Measurements from ENCODE around the gene ZBED6.
"Not testable (repeated sequence)": the region's sequence is repeated elsewhere in the genome, so short reads cannot be mapped to it uniquely, and the experiment has no call there.

ZBED6 gene

DNA sequence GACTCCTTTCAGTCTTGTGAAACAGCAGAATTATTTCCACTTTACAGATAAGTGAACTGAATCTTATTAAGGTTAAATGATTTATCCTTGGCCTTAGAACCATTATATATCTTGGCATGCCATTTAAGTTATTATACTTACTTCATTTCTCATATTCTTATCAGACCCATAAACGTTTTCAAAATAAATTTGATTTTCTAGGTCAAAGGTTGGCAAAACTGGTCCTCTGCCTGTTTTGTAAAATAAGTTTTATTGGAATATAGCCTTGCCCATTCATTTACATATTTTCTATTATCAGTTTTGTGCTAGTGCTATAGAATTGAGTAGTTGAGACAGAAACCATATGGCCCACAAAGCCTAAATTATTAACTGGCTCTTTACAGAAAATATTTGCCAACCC is 33.1 kb downstream of the ZBED6 start:
- in situ Hi-C loops (cut with MboI; ENCODE audit: low sequenced_read_pairs, unreplicated experiment), result no loop called here
- DNase-seq (ENCODE audit: low spot score), result no peak
- TF ChIP-seq, protein P1, sequence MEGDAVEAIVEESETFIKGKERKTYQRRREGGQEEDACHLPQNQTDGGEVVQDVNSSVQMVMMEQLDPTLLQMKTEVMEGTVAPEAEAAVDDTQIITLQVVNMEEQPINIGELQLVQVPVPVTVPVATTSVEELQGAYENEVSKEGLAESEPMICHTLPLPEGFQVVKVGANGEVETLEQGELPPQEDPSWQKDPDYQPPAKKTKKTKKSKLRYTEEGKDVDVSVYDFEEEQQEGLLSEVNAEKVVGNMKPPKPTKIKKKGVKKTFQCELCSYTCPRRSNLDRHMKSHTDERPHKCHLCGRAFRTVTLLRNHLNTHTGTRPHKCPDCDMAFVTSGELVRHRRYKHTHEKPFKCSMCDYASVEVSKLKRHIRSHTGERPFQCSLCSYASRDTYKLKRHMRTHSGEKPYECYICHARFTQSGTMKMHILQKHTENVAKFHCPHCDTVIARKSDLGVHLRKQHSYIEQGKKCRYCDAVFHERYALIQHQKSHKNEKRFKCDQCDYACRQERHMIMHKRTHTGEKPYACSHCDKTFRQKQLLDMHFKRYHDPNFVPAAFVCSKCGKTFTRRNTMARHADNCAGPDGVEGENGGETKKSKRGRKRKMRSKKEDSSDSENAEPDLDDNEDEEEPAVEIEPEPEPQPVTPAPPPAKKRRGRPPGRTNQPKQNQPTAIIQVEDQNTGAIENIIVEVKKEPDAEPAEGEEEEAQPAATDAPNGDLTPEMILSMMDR (IDR thresholded peaks at IDR 0.05; ENCODE audit: borderline replicate concordance, control extremely low read depth, extremely low read depth, insufficient read depth, missing control alignments), result no peak

DNA sequence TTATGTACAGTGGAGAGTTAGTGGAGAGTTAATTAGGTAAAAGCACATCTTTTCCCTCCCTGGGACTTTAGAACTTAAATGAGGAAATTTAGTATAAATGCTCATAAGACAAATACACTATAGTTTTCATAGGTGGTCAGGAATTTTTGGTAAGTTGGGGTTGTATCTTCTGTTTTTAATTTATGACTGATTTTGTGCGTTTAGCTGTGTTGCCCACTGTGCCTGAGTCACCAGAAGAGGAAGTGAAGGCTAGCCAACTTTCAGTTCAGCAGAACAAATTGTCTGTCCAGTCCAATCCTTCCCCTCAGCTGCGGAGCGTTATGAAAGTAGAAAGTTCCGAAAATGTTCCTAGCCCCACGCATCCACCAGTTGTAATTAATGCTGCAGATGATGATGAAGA is 33.8 kb downstream of the ZBED6 start:
- DNase-seq (ENCODE audit: low spot score); in situ Hi-C loops (cut with MboI; ENCODE audit: low sequenced_read_pairs, unreplicated experiment): not testable (repeated sequence)

DNA sequence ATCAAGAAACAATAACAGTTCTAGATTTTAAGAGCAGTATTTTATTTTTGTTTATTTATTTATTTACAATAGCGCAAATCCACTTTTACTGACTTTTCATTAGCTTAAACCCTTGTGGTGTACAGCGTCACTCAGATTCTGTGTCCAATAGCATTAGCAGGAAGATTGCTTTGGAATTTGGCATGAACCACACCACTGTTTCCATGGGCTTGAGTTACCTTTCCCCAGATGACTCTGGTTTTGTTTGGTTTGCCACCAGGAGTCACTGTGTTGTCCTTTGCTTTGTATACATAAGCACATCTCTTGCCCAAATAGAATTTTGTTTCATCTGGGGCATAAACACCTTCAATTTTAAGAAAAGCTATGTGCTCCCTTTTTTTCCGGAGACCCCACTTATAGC is 40.1 kb downstream of the ZBED6 start:
- in situ Hi-C loops (cut with MboI; ENCODE audit: low sequenced_read_pairs, unreplicated experiment), result no loop called here
- TF ChIP-seq, protein P1 (IDR thresholded peaks at IDR 0.05; ENCODE audit: borderline replicate concordance, control extremely low read depth, extremely low read depth, insufficient read depth, missing control alignments), result no peak
- DNase-seq (ENCODE audit: low spot score), result no peak

DNA sequence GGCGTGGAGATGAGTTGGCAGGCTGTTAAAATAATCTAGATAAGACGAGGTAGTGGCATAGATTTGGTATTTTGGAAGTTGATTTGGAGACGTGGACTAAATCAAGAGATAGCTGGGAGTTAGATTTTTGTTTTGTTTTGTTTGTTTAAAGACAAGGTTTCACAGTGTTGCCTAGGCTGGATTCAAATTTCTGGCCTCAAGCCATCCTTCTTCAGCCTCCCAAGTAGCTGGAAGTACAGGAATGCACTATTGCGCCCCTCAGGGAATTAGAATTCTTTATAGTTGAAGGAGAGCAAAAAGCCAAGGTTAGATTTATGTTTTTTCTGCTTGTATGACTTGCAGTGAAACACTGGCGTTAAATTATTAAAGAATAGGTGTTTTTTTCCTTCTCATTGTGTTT is 43.7 kb downstream of the ZBED6 start:
- in situ Hi-C loops (cut with MboI; ENCODE audit: low sequenced_read_pairs, unreplicated experiment), result no loop called here
- TF ChIP-seq, protein P1 (IDR thresholded peaks at IDR 0.05; ENCODE audit: borderline replicate concordance, control extremely low read depth, extremely low read depth, insufficient read depth, missing control alignments), result no peak
- DNase-seq (ENCODE audit: low spot score), result no peak

DNA sequence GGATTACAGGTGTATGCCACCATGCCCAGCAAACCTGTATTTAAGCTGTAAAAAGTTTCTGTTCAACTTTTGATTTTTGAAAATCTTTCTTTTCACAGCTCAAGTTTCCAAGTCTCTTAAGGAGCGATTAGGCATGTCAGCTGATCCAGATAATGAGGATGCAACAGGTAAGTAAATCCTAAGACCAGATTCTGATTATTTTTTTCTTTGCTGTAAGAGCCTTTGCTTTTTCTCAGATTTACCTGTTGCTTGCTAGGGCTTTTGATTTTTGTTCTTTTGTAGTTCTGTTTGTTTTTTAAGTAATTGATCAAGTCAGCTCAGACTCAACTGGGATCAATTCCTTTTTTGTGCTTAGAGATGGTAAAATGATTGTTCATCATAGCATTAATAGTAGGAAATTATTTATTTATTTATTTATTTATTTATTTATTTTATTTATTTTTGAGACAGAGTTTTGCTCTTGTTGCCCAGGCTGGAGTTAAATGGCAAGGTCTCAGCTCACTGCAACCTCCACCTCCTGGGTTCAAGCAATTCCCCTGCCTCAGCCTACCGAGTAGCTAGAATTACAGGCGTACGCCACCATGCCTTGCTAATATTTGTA is 44.9 kb downstream of the ZBED6 start:
- TF ChIP-seq, protein P1 (IDR thresholded peaks at IDR 0.05; ENCODE audit: borderline replicate concordance, control extremely low read depth, extremely low read depth, insufficient read depth, missing control alignments), result no peak
- DNase-seq (ENCODE audit: low spot score), result no peak
- in situ Hi-C loops (cut with MboI; ENCODE audit: low sequenced_read_pairs, unreplicated experiment), result no loop called here

DNA sequence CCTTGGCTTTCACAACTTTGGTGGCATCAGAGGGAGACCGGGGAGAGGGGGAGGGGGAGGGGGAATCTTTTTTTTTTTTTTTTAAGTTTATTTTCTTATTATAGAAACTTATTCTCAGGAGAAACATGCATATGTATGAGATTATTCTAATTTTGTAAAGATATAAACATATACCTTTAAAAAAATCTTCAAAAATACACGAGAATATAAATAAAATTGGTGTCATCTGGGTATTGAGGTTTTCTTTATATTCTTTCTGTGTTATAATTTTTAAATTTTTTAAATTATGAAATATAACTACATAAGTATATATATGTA is 47.1 kb downstream of the ZBED6 start:
- TF ChIP-seq, protein P1 (IDR thresholded peaks at IDR 0.05; ENCODE audit: borderline replicate concordance, control extremely low read depth, extremely low read depth, insufficient read depth, missing control alignments), result no peak
- in situ Hi-C loops (cut with MboI; ENCODE audit: low sequenced_read_pairs, unreplicated experiment), result no loop called here
- DNase-seq (ENCODE audit: low spot score), result no peak

DNA sequence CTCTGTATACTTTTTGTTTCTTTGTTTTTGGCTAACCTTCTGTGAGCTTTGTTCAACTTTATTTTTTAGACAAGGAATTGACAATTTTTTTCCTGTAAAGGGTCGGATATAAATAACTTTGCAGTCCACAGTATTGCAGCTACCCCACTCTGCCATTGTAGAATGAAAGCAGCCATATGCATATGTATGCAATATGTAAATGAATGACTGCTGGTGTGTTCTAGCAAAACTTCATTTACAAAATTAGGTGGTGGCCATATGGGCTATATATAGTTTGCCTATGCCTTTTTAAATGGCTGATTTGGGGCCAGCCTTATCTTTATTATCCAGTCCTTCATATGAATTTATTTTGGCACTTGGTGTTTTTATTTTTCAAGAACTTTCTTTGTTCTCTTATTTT is 48.0 kb downstream of the ZBED6 start:
- in situ Hi-C loops (cut with MboI; ENCODE audit: low sequenced_read_pairs, unreplicated experiment), result no loop called here
- TF ChIP-seq, protein P1 (IDR thresholded peaks at IDR 0.05; ENCODE audit: borderline replicate concordance, control extremely low read depth, extremely low read depth, insufficient read depth, missing control alignments), result no peak

More for the DNA sequence above, 48.0 kb downstream of the ZBED6 start:
- no peak for DNase-seq (ENCODE audit: low spot score)
